Thyroid gland (tissue), 4 donors: ENCODE results near the gene GPR132.

Experiments used
- CTCF ChIP-seq, 6 experiments: fragments of 200-600 bp in 3 of 6; fragments of 450-650 bp in 3 of 6; sonication (generic) in 3 of 6; IDR thresholded peaks; one replicate each; pipeline ENCODE4 v1.5.1; 2016 to 2019; ENCODE audit warnings: antibody characterized with exemption in 6 of 6, mild to moderate bottlenecking in 2 of 6, inconsistent platforms in 1 of 6, moderate library complexity in 1 of 6
- POLR2A ChIP-seq, 2 donors: fragments of 450-650 bp; IDR thresholded peaks; one replicate each; pipeline ENCODE4 v1.6.1; 2017; ENCODE audit warnings: antibody characterized with exemption in 2 of 2, mild to moderate bottlenecking in 2 of 2, moderate library complexity in 1 of 2

GRCh38 chr14:105083926-105084685, 18.9 kb upstream of the GPR132 start:
- TF ChIP-seq CTCF (IDR thresholded peaks at IDR 0.05) (no peak), POLR2A (IDR thresholded peaks at IDR 0.05) (no peak)
